ENCODE measurements around the gene TNFRSF9.

GRCh38 chr1:7912743-7913557 lies 27.7 kb downstream of the TNFRSF9 start:
- no peak for TF ChIP-seq EZH2 (IDR thresholded peaks at IDR 0.05)
- no peak for TF ChIP-seq POLR2AphosphoS5 (IDR thresholded peaks at IDR 0.05; ENCODE audit: borderline replicate concordance, low read depth, low read length)
